IPS-18c (cell line): ENCODE data around the gene SEMA6A.
"Not testable (repeated sequence)": the region's sequence is repeated elsewhere in the genome, so short reads cannot be mapped to it uniquely, and the experiment has no call there.

Experiments
- H3K4me3 ChIP-seq: 2 replicates; pipeline ENCODE4 v1.7.0; 2013; ENCODE audit warnings: low read depth, mild to moderate bottlenecking, low read length, moderate library complexity; ENCODE audit not compliant: insufficient read depth
- H3K9me3 ChIP-seq: one replicate; pipeline ENCODE4 v1.6.1; 2013; ENCODE audit warnings: mild to moderate bottlenecking, low read length, moderate library complexity; ENCODE audit not compliant: control insufficient read depth, insufficient read depth

SEMA6A gene

DNA sequence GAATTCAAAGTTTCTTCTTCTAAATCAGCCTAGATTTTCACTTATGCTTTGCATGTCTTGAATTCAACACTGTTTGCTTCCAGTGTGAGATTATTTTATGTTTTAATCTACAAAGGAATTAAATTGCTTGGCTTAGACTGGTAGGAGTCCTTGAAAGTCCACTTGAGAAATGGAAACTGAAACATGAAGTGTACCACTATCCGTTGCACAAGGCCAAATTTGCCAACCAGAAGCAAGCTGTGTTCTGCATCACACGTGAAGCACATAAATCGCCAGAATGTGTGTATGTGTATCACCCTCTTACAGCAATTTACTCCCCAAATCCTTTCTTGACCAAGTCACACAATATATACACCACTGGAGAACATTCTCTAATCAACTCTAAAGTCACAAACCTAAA, 10.3 kb downstream of the SEMA6A start:
- H3K9me3 ChIP-seq: no peaks in the 10 kb centered on the region
- no peak overlapping the region; the same call in 1 of the 2 replicates for H3K4me3 ChIP-seq

DNA sequence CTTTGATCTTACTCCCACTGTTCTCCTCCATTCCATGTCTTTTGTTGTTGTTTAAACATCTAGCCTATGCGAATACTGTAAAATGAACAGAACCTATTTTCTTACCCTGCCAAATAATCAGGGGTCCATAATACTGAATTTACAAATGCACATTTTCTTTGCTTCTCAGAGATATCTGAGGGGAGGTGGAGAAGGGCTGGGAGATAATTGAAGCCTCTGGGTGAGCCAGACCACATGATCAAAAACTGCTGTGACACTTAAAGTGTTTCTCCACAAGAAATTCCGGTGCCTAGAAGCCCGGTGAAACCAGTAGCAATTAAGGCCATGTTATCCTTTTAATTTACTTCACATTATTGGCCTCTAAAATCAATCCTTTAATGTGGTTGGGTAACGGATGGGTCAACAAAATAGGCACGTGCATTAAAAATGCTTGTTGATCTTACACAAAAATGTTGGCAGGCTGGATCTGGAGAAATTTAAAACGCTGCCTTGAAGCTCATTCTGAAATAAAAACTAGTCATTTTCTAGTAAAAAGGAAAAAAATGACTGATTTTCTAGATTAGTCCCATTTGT, 10.8 kb downstream of the SEMA6A start:
- Histone ChIP-seq H3K9me3 (no peaks in the 10 kb centered on the region), H3K4me3 (no peak overlapping the region)

DNA sequence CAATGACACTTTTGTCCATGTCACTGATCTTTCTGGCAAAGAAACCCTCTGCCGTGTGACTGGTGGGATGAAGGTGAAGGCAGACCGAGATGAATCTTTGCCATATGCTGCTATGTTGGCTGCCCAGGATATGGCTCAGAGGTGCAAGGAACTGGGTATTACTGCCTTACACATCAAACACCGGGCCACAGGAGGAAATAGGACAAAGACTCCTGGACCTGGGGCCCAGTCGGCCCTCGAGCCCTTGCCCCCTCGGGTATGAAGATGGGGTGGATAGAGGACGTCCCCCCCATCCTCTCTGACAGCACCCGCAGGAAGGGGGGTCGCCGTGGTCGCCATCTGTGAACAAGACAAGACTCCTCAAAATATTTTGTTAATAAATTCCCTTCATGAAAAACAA, 12.0 kb downstream of the SEMA6A start:
- Histone ChIP-seq H3K9me3 (no peaks in the 10 kb centered on the region), H3K4me3 (no peak overlapping the region)

DNA sequence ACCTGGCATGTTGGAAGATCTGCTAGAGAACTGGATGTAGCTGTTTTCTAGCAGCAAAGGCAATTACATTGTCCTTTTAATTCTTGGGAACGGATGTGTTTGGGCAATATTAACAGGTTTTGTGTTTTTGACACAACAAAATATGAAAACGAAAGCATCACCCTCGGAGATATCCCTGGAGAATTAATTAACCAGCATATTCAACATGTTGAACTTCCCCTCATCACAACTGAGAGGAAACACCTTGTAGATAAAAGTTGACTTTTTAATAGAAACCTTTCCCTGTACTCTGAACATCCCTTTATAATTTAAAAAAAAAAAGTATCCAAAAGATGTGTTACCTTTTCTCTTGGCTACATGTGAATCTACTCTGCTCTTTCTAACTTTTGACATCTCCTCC, 13.0 kb downstream of the SEMA6A start:
- Histone ChIP-seq H3K4me3 (no peak overlapping the region), H3K9me3 (no peaks in the 10 kb centered on the region)

DNA sequence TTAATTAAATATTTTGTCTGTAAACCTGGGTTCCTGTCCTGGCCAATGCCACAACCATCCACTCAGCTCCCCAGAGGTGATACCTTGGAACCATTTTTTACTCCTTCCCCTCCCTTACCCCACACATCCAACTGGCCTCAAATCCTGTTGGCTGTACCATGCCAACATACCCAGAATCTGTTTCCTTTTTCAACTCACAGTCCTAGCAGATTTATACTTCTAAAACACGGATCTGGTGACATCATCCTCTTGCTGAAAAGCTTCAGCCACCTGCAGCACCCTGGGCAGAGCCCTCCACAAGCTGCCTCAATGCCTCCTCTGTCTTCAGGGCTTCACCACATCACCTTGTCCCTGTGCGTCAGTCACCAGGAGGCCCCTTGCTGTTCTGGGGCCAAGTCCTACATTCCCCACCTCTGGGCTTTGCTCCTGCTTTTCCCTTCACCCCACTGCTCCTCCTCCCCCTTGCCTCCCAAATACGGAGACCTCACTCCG, 14.9 kb downstream of the SEMA6A start:
- Histone ChIP-seq H3K9me3 (no peaks in the 10 kb centered on the region), H3K4me3 (peak overlapping the region; percentile 11; the same call in 1 of the 2 replicates)

DNA sequence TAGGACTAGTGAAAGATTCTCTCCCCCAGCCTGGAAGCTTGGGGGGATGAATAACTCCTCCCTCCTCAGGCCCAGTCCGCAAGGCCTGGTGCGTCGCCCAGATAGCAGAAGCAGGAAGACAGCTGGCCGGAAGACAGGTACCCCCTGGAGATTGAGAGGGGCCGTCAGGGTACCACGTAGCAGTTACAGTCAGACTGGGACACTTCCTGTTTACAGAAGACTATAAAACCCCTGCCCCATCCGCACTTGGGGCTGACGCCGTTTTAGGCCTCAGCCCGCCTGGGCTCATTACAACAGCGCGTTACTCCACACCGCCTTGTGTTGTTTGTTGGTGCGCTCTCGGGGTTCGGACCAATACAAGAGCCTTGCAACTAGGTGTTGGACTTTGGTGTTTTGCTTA, 15.4 kb downstream of the SEMA6A start:
- no peaks in the 10 kb centered on the region for H3K9me3 ChIP-seq
- no peak overlapping the region; the same call in 1 of the 2 replicates for H3K4me3 ChIP-seq

DNA sequence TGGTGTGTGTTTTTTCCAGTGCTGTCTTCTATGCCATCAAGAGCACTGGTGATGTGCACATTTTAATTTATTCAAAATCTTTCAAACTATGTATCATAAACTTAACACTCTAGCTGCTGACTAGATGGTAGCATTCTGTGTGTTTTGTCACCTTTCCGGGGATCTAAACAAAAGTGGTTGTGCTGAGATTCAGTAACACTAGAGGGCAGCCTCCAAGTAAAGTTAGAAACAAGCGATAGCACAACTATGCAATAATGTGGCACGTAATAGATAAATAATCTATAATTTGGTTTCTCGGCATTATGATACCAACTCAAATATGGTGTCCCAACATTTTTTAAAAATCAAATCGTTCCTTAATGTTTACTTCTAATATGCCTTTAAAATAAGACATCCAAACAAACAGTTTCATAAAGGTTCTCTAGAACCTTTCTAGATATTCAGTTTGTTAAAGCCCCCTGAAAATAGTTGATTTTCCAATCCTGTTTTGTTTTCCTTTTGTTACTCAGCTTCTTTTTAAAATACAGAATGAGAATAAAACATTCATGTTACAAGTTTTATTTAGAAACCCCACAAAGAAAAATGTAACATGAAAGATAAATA, 16.9 kb downstream of the SEMA6A start:
- H3K4me3 ChIP-seq: no peak overlapping the region
- no peaks in the 10 kb centered on the region for H3K9me3 ChIP-seq

DNA sequence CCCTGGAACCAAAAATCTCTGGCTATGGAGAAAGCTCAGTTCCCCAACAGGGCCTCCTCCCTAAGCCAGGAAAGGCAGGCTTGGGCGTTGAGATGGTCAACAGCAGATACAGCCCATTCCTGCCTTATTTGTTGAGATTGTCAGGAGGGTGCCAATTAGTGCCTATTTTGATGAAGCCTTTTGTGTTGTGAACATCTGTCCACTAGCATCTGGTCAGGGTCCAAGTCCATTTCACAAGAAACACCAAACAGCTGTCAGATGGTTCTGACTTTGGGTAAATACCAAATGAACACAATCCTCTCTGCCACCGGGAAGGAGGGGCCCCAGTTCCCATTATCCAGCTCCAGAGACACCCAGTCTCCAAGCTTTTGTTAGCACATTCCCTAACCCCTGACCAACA, 19.9 kb downstream of the SEMA6A start:
- Histone ChIP-seq H3K4me3 (no peak overlapping the region), H3K9me3 (no peaks in the 10 kb centered on the region)

DNA sequence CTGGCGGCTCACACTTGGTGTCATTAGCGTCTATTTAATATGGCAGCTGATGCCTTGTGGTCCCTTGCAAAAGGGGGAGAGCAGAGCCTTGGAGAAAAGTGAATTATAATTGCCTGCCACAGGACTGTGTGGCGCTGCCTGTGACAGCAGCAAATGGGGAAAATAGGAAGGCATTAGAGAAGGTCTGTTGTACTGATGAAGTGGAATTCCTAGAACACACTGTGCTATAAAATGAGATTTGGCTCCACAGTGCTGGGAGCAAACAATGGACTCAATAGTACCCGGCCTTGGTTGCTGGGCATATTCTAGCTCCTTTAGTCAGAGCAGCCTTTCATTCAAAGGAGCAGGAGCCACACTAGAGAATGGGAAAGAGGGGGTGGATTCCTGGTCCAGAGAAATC, 21.3 kb downstream of the SEMA6A start:
- H3K9me3 ChIP-seq: no peaks in the 10 kb centered on the region
- no peak overlapping the region for H3K4me3 ChIP-seq

DNA sequence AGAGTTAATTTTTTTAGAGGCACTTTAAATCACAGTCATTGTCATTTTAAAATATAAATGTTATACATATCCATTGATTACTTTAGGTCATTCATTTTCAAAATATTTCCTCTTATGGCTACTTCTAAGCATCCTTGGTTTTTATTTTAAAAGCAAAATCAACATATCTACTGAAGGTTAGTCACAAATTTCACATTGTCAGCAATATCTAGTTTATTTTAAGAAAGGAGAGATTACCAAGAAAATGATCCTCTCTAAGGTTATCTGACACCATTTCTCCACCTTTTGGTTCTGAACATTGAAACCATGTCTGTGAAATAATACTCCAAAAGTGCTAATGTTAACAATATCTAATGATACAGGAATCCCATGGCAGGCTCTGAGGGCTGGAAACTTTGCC, 24.5 kb downstream of the SEMA6A start:
- Histone ChIP-seq H3K4me3 (no peak overlapping the region), H3K9me3 (no peaks in the 10 kb centered on the region)

DNA sequence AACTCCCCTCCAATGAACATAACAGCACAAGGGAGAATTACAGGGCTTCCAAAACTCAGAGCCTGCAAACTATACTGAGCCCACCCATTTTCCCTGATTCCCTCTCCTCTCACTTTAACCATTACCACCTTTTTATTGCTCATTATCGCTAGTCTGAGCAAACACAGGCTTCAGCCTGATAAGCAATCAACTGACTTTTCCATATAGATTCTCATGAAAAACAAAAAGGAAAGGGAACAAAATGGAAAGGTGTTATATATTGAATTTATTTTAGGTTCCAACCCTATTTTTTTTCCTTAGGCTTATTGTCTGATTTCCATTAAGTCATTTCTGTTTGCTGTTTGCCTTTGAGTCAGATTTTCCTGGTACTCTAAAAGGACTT, 27.9 kb downstream of the SEMA6A start:
- H3K4me3 ChIP-seq: no peak overlapping the region

DNA sequence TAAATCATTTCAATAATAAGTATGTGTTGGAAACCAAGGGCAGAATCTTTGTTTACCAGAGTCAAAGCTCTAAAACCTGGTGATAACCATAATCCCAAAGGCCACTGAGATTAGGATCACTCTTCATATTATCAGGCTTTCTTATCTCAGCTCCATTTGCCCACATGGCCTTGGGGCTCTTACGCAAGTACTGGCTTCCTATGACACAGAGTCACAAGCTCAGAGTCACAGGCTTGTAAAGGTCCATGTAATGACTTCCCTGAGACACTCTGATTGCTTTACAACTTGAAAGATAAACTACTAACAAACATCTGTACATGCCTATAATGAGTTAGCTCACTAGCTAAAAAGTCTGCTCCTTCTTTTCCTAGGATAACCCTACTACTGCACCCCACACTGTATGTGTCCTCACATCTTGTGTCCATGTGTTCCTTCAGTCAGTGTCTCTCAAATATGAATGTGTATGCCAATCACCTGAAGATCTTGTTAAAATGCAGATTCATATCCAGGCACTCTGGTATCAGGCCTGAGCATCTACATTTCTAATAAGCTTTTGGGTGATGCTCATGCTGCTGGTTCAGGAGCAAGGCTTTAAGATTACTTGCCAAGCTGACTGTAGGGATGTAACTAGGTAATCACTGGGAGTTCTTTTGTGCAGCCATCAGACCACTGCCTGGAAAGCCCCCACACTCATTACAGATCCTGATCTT, 28.4 kb downstream of the SEMA6A start:
- no peak overlapping the region for H3K4me3 ChIP-seq
- H3K9me3 ChIP-seq: no peaks in the 10 kb centered on the region

More for the DNA sequence above, 27.9 kb downstream of the SEMA6A start:
- no peaks in the 10 kb centered on the region for H3K9me3 ChIP-seq

DNA sequence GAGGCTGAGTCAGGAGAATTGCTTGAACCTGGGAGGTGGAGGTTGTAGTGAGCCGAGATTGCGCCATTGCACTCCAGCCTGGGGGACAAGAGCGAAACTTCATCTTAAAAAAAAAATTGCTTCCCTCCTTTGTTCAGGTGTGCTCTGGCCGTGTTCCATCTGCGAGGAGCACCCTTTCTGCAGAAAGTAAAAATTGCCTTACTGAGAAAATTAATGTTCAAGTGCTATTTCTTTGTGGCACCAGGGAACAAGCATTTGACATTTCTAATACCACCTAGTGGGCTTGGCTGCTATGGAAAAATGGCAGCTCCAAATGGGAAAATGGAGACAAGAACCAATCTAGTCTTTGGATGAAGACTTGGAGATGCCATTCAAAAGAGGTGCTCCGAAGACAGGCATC, 29.2 kb downstream of the SEMA6A start:
- H3K4me3 ChIP-seq, H3K9me3 ChIP-seq: not testable (repeated sequence)

DNA sequence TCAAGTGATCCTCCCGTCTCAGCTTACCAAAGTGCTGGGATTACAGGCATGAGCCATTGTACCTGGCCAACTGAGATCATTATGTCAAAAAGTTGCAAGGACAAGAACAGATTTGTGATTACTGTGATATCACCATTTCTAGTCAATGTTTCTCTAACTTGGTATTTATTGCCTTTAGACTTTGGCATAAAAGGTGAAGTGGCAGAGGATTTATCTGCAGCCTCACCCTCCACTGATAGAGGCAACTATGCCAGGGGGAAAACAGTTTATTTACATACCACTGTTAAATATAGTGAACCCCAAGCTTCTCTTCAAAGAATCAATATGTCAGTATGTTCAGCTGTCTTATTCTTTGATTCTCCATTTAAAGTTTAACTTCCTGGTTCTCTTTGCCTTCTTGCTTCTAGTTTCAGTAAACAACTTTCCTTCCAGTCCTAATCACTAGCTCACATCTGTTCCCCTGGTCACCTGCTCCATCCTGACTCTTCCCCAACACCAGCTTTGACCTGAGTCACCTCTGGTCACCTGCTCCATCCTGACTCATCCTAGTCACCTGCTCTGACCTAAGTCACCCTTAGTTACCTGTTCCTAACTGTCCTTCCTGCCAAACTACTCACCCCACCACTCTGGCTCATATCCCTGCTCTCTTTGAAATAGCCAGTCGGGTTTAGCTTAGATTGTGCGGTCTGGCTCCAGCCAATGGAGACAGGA, 29.9 kb downstream of the SEMA6A start:
- no peaks in the 10 kb centered on the region for H3K9me3 ChIP-seq
- no peak overlapping the region for H3K4me3 ChIP-seq

DNA sequence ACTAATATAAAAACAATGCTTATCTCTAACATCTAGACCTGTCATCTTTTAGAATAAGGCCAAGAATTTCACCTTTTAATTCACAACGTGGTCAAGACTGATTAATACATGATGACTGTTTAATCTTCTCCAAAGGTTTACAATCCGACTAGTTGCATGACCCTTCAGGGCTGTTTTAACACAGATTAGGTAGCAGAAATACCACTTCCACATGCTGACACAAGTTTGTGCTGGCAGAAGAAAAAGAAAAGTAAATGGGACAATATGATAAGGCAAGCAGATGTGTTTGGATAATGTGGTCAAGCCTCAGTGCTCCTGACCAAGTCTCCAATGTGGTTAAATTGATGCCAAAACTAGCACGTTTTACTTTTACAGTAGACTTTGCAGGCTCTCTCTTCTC, 31.1 kb downstream of the SEMA6A start:
- no peaks in the 10 kb centered on the region for H3K9me3 ChIP-seq
- no peak overlapping the region for H3K4me3 ChIP-seq

DNA sequence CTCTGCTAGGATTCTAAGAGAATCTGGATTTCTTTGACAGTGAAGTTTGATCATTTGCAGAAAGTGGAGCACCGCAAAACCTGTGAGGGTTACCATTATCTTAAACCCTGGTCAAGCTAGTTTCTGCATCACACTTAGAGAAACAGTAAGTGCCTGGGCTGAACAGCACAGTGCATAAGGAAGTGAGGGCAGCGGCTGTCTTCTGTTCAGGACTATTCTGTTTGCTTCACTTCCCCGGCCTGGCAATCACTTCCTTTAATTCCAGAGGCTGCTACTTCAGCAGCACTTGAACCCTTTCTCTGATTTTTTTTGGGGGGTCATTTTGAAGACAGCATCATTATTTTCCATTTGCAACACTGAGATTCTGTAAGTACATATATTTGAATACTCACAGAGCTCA, 32.0 kb downstream of the SEMA6A start:
- H3K9me3 ChIP-seq: no peaks in the 10 kb centered on the region
- H3K4me3 ChIP-seq: no peak overlapping the region

DNA sequence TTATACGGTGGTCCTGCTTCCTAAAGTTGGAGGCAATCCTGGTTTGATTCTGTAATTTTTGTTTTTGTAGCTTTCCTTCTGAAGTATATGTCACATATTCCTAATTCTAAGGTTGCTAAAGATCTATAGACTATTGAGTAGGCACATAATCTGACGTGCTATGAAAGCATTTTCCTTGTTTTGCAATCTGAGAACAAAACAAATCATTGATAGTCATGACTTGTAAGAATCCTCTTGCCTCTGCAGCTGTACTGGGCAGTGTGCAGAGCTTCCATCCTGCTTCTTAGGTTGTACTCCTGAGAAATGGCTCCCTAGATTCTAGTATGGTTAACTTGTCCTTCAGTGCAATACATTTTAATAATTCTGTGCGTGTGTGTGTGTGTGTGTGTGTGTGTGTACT, 35.4 kb downstream of the SEMA6A start:
- no peak overlapping the region for H3K4me3 ChIP-seq
- H3K9me3 ChIP-seq: no peaks in the 10 kb centered on the region
